GM21390 (cell line): ENCODE measurements around the gene MBD1.
A peak's percentile ranks its signal among the peaks of the same experiment; 100 is the strongest.
"Not testable (repeated sequence)": the region's sequence is repeated elsewhere in the genome, so short reads cannot be mapped to it uniquely, and the experiment has no call there.

Source experiments
- ATAC-seq: cut with Tn5 transposase; IDR thresholded peaks from one replicate; pipeline ENCODE4 v1.9.1; 2021; ENCODE audit not compliant: unreplicated experiment

The MBD1 gene

GRCh38 chr18:50293039-50293438 is 11.7 kb upstream of the MBD1 start:
- ATAC-seq = no peak

GRCh38 chr18:50289108-50289443 is 7.8 kb upstream of the MBD1 start:
- no peak for ATAC-seq

- not testable (repeated sequence) for ATAC-seq
These were observed 7.2 kb upstream of the MBD1 start for GRCh38 chr18:50288348-50289107.

- ATAC-seq = peak; percentile 86
These were observed 6.4 kb upstream of the MBD1 start, which contains the start of gene CXXC1 for GRCh38 chr18:50287441-50288347. Gene CXXC1, minus strand, starts transcription at chr18:50287692. Its CDS starts 103 bp downstream, at chr18:50287589.

- no peak for ATAC-seq
These were observed 5.7 kb upstream of the MBD1 start for GRCh38 chr18:50287028-50287440.

- no peak for ATAC-seq
These were observed 5.2 kb upstream of the MBD1 start for GRCh38 chr18:50286391-50287027.

GRCh38 chr18:50285631-50286321 is 4.5 kb upstream of the MBD1 start:
- ATAC-seq = no peak

- ATAC-seq = no peak
These were observed 3.7 kb upstream of the MBD1 start for GRCh38 chr18:50285071-50285470.

GRCh38 chr18:50284255-50284885 is 3.0 kb upstream of the MBD1 start:
- ATAC-seq = no peak

- ATAC-seq = no peak
These were observed 2.3 kb upstream of the MBD1 start for GRCh38 chr18:50283469-50284209.

- ATAC-seq = no peak
These were observed 1.4 kb upstream of the MBD1 start for GRCh38 chr18:50282521-50283335.

- no peak for ATAC-seq
These were observed 723 bp upstream of the MBD1 start for GRCh38 chr18:50281972-50282520.

GRCh38 chr18:50280707-50281294 is 522 bp downstream of the MBD1 start:
- ATAC-seq = no peak

GRCh38 chr18:50279752-50280151 is 1.6 kb downstream of the MBD1 start:
- no peak for ATAC-seq

- no peak for ATAC-seq
These were observed 3.4 kb downstream of the MBD1 start for GRCh38 chr18:50277942-50278341.

GRCh38 chr18:50276452-50276851 is 4.9 kb downstream of the MBD1 start:
- no peak for ATAC-seq

- ATAC-seq = no peak
These were observed 5.8 kb downstream of the MBD1 start for GRCh38 chr18:50275503-50276036.

GRCh38 chr18:50274941-50275340 is 6.4 kb downstream of the MBD1 start:
- ATAC-seq = no peak
